ENCODE results near the gene CIT.

DNA sequence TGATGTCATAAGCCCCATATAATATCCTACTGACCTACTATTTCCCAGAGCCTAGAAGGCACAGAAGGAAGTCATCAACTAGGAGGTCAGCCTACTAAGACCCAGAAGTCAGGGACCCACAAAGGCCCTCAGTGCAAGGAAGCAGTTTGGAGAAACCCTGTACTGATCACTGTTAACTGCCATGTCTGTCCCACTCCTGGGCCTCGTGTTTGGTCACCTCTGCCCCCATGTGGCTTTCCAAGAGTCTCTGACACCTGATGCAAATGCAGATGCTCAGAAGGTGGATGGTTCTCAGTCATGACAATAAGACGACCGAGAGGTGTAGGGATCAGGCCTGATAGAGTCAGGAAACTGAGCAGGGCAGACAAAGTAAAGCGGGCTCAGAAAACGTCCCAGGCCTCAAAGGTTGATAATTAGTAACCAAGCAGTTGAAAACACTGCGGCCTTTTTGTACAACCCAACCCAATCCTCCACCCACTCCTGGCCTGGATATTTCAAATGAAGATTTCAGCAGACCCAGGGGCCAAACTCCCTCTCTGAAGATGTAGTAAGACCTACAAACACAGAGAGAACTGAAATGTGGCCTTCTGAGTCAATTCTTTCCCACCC lies 185.8 kb downstream of the CIT start:
- TF ChIP-seq EZH2 (IDR thresholded peaks at IDR 0.05; ENCODE audit: borderline replicate concordance, low read length): no peak
- TF ChIP-seq, protein P1, sequence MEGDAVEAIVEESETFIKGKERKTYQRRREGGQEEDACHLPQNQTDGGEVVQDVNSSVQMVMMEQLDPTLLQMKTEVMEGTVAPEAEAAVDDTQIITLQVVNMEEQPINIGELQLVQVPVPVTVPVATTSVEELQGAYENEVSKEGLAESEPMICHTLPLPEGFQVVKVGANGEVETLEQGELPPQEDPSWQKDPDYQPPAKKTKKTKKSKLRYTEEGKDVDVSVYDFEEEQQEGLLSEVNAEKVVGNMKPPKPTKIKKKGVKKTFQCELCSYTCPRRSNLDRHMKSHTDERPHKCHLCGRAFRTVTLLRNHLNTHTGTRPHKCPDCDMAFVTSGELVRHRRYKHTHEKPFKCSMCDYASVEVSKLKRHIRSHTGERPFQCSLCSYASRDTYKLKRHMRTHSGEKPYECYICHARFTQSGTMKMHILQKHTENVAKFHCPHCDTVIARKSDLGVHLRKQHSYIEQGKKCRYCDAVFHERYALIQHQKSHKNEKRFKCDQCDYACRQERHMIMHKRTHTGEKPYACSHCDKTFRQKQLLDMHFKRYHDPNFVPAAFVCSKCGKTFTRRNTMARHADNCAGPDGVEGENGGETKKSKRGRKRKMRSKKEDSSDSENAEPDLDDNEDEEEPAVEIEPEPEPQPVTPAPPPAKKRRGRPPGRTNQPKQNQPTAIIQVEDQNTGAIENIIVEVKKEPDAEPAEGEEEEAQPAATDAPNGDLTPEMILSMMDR (IDR thresholded peaks at IDR 0.05; ENCODE audit: low read length): no peak

Data from OCI-LY1 (cell line).